Lower lobe of right lung (tissue), 2 donors: ENCODE results near the gene THBS3. TPM values are rescaled to one million over a fixed set of nuclear protein-coding genes. Genes with fewer than 3 reads are reported as not detected.
"Not testable (repeated sequence)": the region's sequence is repeated elsewhere in the genome, so short reads cannot be mapped to it uniquely, and the experiment has no call there.

Experiments
- ATAC-seq, 2 donors: fragments of 200-7000 bp; cut with Tn5 transposase; one replicate each; pipeline ENCODE4 v1.9.1; 2020 to 2022; ENCODE audit warnings: mild to moderate bottlenecking in 2 of 2, moderate library complexity in 2 of 2
- DNase-seq: peaks from one replicate; pipeline ENCODE4 v3.0.0-alpha.2; 2020
- H3K27ac ChIP-seq: fragments of 200-600 bp; one replicate; pipeline ENCODE4 v1.8.0; 2022
- H3K27me3 ChIP-seq: fragments of 200-600 bp; one replicate; pipeline ENCODE4 v1.8.0; 2022; ENCODE audit warnings: low read depth
- H3K36me3 ChIP-seq: fragments of 200-600 bp; one replicate; pipeline ENCODE4 v1.8.0; 2022; ENCODE audit warnings: mild to moderate bottlenecking
- H3K4me1 ChIP-seq: fragments of 200-600 bp; one replicate; pipeline ENCODE4 v1.8.0; 2022
- H3K4me3 ChIP-seq: fragments of 200-600 bp; one replicate; pipeline ENCODE4 v1.8.0; 2022; ENCODE audit warnings: mild to moderate bottlenecking
- H3K9me3 ChIP-seq: fragments of 200-600 bp; one replicate; pipeline ENCODE4 v1.8.0; 2022
- intact Hi-C: fragments of 100-400 bp; cut with DNase I; formaldehyde crosslinking; loops from one replicate; pipeline ENCODE4 v1.11.0; 2022
- total RNA-seq: library from RNA; stranded (reverse); fragmentation: NEBNext Ultra II Directional; extraction: Animal tissue kit (Norgen Biotek cat#: 25700); gene quantifications from one replicate; pipeline ENCODE4 v1.2.1, GENCODE V29; 2021
- TF ChIP-seq, protein P1 (sequence below): fragments of 200-600 bp; IDR thresholded peaks from one replicate; pipeline ENCODE4 v1.8.0; 2022; ENCODE audit warnings: antibody characterized with exemption, mild to moderate bottlenecking
- donor health status: DM: no; HTN: yes; CAD: no; lungs with severe emphysema.

Gene THBS3
- total RNA-seq, 1 donor from 2014 or later = 24.4 TPM

DNA sequence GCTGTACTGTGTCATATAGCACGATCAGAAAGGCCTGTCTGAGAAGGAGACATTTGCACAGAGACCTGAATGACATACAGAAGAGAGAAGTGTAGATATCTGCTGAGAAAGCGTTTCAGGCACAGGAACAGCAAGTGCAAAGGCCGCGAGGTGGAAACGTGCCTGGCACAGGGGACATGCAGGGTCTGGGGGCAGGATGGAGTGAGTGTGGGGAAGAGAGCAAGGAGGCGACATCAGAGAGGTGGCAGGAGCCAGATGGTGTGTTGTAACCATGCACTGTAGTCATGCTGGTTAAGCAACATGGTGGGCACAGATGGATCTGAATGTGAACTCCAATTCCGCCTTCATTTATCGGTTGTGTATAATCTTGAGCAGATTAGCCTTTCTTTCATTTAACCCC lies 47.6 kb downstream of the THBS3 start:
- no peak for ATAC-seq

DNA sequence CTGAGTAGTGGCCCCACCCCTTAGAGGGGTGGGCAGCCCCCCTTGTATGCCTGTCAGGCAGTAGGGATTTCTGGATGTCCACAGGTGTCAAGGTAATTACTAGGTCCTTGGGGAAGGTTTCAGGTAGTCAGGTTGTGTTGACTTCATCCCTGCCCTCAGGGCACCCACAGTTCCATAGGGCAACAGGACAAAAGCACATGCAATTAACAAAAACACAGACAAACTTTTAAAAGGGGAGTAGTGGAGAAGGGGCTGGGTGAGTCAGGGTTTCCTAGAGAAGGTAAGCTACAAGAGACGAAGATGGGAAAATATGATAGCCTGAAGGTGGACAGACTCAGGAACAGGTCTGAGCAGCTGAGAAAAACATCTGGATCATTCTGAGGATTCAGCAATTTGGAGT lies 48.7 kb downstream of the THBS3 start:
- H3K27me3 ChIP-seq = no peaks in the 10 kb centered on the region
- no peak overlapping the region for H3K4me3 ChIP-seq
- H3K4me1 ChIP-seq = no peaks in the 10 kb centered on the region
- DNase-seq = no peak
- TF ChIP-seq, protein P1, sequence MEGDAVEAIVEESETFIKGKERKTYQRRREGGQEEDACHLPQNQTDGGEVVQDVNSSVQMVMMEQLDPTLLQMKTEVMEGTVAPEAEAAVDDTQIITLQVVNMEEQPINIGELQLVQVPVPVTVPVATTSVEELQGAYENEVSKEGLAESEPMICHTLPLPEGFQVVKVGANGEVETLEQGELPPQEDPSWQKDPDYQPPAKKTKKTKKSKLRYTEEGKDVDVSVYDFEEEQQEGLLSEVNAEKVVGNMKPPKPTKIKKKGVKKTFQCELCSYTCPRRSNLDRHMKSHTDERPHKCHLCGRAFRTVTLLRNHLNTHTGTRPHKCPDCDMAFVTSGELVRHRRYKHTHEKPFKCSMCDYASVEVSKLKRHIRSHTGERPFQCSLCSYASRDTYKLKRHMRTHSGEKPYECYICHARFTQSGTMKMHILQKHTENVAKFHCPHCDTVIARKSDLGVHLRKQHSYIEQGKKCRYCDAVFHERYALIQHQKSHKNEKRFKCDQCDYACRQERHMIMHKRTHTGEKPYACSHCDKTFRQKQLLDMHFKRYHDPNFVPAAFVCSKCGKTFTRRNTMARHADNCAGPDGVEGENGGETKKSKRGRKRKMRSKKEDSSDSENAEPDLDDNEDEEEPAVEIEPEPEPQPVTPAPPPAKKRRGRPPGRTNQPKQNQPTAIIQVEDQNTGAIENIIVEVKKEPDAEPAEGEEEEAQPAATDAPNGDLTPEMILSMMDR = no peak
- H3K36me3 ChIP-seq = no peaks in the 10 kb centered on the region
- H3K27ac ChIP-seq = no peak overlapping the region
- H3K9me3 ChIP-seq = no peaks in the 10 kb centered on the region
- intact Hi-C loops = no loop called here
- ATAC-seq = no peak

More for the DNA sequence above, 47.6 kb downstream of the THBS3 start:
- intact Hi-C loops = no loop called here
- H3K9me3 ChIP-seq = no peaks in the 10 kb centered on the region
- TF ChIP-seq, protein P1 = no peak
- H3K27me3 ChIP-seq = no peaks in the 10 kb centered on the region
- H3K36me3 ChIP-seq = no peaks in the 10 kb centered on the region
- no peaks in the 10 kb centered on the region for H3K4me1 ChIP-seq
- DNase-seq = no peak
- no peak overlapping the region for H3K27ac ChIP-seq
- H3K4me3 ChIP-seq = no peak overlapping the region

DNA sequence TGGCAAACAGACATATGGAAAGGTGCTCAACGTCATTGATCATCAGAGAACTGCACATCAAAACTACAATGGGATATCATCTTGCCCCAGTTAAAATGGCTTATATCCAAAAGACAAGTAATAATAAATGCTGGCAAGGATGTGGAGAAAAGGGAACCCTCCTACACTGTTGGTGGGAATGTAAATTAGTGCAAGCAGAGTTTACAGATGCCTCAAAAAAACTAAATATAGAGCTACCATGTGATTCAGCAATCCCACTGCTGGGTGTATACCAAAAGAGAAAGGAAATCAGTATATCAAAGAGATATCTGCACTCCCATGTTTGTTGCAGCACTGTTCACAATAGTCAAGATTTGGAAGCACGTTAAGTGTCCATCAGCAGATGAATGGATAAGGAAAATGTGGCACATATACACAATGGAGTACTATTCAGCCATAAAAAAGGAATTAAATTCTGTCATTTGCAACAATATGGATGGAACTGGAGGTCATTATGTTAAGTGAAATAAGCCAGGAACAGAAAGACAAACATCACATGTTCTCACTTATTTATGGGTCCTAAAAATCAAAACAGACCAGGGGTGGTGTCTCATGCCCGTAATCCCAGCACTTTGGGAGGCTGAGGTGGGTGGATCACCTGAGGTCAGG lies 51.6 kb downstream of the THBS3 start:
- H3K4me1 ChIP-seq, H3K27ac ChIP-seq, H3K9me3 ChIP-seq, DNase-seq, intact Hi-C loops, H3K4me3 ChIP-seq, H3K36me3 ChIP-seq, ATAC-seq, H3K27me3 ChIP-seq: not testable (repeated sequence)

Other genes starting within 250 kb of the THBS3 start
- gene PYGO2, start 246.1 kb downstream of the THBS3 start, total RNA-seq = 27.4 TPM
- gene SHC1, start 237.2 kb downstream of the THBS3 start, total RNA-seq = 94.8 TPM
- gene CKS1B, start 233.2 kb downstream of the THBS3 start, total RNA-seq = 28.5 TPM
- gene FLAD1, start 224.6 kb downstream of the THBS3 start, total RNA-seq = 31.9 TPM
- not detected for gene LENEP, start 214.3 kb downstream of the THBS3 start, total RNA-seq
- 72.0 TPM for gene ZBTB7B, start 205.1 kb downstream of the THBS3 start, total RNA-seq
- gene DCST2, start 174.1 kb downstream of the THBS3 start, total RNA-seq = 1.4 TPM
- gene DCST1, start 174.1 kb downstream of the THBS3 start, total RNA-seq = not detected
- gene ADAM15, start 156.6 kb downstream of the THBS3 start, total RNA-seq = 121 TPM
- 7.4 TPM for gene EFNA4, start 144.2 kb downstream of the THBS3 start, total RNA-seq
- gene EFNA3, start 129.1 kb downstream of the THBS3 start, total RNA-seq = 1.0 TPM
- 144 TPM for gene EFNA1, start 80.0 kb downstream of the THBS3 start, total RNA-seq
- 42.6 TPM for gene SLC50A1, start 72.0 kb downstream of the THBS3 start, total RNA-seq
- 62.3 TPM for gene DPM3, start 67.4 kb downstream of the THBS3 start, total RNA-seq
- 173 TPM for gene KRTCAP2, start 34.6 kb downstream of the THBS3 start, total RNA-seq
- gene TRIM46, start 34.0 kb downstream of the THBS3 start, total RNA-seq = 0.35 TPM
- 27.9 TPM for gene MTX1, start 798 bp upstream of the THBS3 start, total RNA-seq
- 22.9 TPM for gene ENTREP3, start 47.6 kb upstream of the THBS3 start, total RNA-seq
- gene SCAMP3, start 54.5 kb upstream of the THBS3 start, total RNA-seq = 70.2 TPM
- 51.1 TPM for gene CLK2, start 65.6 kb upstream of the THBS3 start, total RNA-seq
- 4.2 TPM for gene HCN3, start 69.6 kb upstream of the THBS3 start, total RNA-seq
- not detected for gene PKLR, start 93.5 kb upstream of the THBS3 start, total RNA-seq
- 184 TPM for gene FDPS, start 101.0 kb upstream of the THBS3 start, total RNA-seq
- gene RUSC1, start 113.0 kb upstream of the THBS3 start, total RNA-seq = 27.6 TPM